ENCODE results near the gene SERPINA1.

GRCh38 chr14:94407906-94408305, 19.5 kb upstream of the SERPINA1 start:
- TF ChIP-seq POLR2AphosphoS5 (IDR thresholded peaks at IDR 0.05; ENCODE audit: low read depth, low read length) = no peak
- no peak for TF ChIP-seq FOXP2 (optimal IDR thresholded peaks at IDR 0.05; ENCODE audit: borderline replicate concordance, extremely low read depth, extremely low read length, insufficient read depth)
- TF ChIP-seq, protein P1, sequence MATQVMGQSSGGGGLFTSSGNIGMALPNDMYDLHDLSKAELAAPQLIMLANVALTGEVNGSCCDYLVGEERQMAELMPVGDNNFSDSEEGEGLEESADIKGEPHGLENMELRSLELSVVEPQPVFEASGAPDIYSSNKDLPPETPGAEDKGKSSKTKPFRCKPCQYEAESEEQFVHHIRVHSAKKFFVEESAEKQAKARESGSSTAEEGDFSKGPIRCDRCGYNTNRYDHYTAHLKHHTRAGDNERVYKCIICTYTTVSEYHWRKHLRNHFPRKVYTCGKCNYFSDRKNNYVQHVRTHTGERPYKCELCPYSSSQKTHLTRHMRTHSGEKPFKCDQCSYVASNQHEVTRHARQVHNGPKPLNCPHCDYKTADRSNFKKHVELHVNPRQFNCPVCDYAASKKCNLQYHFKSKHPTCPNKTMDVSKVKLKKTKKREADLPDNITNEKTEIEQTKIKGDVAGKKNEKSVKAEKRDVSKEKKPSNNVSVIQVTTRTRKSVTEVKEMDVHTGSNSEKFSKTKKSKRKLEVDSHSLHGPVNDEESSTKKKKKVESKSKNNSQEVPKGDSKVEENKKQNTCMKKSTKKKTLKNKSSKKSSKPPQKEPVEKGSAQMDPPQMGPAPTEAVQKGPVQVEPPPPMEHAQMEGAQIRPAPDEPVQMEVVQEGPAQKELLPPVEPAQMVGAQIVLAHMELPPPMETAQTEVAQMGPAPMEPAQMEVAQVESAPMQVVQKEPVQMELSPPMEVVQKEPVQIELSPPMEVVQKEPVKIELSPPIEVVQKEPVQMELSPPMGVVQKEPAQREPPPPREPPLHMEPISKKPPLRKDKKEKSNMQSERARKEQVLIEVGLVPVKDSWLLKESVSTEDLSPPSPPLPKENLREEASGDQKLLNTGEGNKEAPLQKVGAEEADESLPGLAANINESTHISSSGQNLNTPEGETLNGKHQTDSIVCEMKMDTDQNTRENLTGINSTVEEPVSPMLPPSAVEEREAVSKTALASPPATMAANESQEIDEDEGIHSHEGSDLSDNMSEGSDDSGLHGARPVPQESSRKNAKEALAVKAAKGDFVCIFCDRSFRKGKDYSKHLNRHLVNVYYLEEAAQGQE (IDR thresholded peaks at IDR 0.05; ENCODE audit: insufficient read depth in 1 of 2, low read depth in 2 of 2, low read length in 2 of 2) = no peak
- TF ChIP-seq TAF1 (IDR thresholded peaks at IDR 0.05; ENCODE audit: borderline replicate concordance, insufficient read depth, low read length) = no peak

Data from PFSK-1 (cell line).